Measurements from ENCODE around the gene FANCG. TPM values are rescaled to one million over a fixed set of nuclear protein-coding genes. Genes with fewer than 3 reads are reported as not detected.

Gene FANCG
- polyA plus RNA-seq, 10 donors = 19.4 to 38.0 (median 25.9) TPM

DNA sequence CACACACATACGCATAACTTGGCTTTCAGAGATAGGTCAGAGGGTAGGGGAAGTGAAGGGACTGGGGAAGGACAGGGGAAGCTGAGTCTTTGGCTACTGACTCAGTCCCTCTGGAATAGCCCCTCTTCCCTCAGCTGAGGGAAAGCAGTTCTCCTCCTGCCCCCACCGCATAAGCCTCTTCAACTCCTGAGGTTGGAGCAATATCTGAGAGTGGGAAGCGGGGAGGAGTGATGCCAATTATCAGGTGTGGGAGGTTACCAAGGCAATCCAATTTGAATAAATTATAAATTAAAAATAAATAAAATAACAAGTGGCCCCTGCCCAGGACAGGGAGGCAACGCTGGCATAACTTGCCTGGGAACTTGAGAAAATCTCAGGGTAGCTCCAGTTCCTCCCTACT is 24.8 kb upstream of the FANCG start:
- DNase-seq = no peak

GRCh38 chr9:35103660-35104191 is 24.0 kb upstream of the FANCG start:
- no peak for DNase-seq

DNA sequence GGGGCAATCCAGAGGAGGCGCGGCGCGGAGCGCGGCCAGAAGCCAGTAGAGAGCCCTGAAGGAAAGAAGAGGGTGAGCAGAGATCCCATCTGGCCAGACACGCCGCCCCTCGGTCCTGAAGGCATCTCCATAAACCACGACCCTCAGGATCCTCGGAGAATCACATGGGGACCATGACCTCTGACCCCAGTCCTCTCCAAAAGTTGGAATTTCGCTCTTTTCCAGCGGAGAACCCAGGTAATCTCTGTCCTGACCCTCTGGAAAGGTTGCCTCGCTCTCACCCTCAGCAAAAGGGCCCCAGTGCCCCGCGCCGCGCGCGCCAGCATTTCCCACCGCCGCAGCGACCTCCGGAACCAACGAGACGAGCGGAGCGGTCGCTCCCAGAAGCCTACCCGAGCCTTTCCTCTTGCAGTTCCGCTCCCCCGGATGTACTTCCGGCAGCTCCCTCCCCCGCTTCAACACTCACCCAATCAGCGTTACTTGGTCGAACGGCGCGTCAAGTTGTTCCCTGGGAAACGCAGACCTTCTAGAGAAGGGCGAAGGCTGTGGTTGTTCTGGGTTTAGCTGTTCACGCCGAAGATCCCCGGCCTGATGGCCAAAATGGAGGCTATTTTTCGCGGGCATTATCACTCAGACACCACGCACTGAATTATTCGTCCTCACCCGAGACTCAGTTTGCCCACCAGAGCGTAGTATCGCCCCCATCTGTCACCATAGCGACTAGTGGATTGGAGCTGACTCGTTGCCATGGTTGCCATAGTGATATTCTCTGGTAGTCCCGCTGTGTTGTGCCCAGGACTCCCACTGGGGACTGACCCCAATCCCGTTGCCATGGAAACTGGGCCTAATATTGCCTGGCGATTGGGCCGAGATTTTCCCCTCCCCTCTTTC is 23.3 kb upstream of the FANCG start, which contains the start of gene STOML2:
Gene STOML2 (minus strand): TSS at position 363 of the 891 bp plus-strand sequence. CDS start 37 bp downstream, at position 326.
- peak; percentile 94 to 97 (median 96) for DNase-seq

DNA sequence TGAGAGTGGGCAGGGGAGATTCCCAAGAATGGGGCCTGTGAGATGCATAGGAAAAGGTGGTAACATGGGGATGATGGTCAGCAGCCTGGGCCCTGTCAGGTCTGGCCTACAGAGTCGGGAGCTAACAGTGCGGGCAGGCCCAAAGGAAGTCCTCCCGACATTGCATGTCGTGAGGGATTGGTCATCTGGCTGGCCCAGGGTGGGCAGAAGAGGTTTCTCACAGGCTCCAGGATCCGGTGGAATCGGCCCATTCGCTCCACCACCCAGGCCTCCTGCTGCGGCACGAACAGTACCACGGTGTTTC is 22.7 kb upstream of the FANCG start:
- no peak for DNase-seq

GRCh38 chr9:35097573-35097972 is 17.8 kb upstream of the FANCG start:
- DNase-seq = no peak

DNA sequence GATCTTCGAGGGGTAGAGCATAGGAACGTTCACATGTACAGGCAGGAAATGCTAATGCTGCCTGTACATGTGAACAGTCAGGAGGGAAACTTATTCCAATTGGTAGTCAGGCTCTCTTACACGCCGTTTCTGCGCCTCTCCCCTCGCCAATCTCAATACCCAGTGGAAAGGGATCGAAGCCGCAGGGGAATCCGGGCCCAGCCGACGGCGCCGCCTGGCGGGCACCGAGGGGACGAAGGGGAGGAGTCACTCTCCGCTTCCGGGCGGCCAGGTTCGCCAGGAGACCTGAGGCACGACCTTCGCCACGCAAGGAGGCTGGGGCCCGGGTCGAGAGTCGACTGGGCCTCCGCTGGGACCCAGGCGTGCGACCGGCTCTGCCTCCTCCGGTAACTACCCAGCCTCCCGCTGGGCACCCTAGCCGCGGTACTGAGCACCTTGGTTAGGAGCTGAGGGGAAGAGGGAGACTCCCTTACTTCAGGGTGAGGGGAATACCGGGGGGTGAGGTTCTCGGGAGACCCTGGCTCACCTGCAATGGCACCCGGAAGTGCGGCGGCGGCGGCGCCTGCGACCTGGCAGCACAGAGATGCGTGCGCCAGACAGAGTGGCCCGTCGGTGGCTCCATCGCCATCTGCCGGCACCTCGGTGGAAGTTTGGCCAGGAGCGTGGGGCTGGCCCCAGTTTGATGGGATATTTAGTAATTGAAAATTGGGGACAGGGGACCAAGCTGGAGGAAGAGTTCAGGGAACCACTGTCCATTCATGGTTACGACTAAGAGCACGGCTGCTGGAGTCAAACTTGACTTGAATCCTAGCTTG is 16.5 kb upstream of the FANCG start, which contains the start of gene PIGO:
Gene PIGO (minus strand): TSS at position 557 of the 815 bp plus-strand sequence. CDS start 1,026 bp downstream, outside the sequence.
- peak in 2 of 3 donors; percentile 88 to 94 for DNase-seq

DNA sequence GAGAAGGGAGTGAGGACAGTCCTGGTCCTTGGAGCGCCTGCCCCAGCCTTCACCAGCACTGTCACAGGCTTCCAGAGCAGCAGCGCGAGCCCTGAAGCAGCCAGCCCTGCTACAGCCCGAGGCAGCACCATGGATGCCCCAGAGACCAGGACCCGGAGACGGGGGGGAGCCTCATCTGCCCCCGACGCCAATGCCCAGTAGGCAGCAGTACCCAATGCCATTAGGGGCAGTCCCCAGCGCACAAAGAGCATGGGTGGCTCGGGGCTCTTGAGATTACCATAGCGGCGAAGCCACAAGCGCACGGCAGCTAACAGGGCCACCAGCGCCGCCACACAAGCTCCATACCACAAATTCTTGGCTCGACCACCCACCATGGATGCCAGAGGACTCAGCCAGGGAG is 11.8 kb upstream of the FANCG start:
- no peak for DNase-seq

DNA sequence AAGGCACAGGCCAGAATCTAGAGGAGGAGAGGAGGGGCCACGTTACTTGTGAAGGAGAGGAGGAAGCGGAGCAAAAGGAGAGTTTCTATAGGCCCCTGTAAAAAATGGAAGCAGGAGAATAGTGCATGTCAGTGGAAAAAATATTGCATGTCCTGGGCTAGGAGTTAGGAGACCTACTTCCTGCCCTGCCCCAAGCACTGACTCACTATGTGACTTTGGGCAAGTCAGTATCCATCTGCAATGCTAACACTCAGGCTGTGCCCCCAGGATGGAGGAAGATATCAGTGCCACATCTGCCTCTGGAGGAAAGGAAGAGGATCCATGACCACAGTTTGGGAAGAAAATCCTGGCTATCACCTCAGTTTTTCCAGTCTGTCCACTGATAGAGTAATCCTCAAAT is 9.7 kb upstream of the FANCG start:
- DNase-seq = no peak

DNA sequence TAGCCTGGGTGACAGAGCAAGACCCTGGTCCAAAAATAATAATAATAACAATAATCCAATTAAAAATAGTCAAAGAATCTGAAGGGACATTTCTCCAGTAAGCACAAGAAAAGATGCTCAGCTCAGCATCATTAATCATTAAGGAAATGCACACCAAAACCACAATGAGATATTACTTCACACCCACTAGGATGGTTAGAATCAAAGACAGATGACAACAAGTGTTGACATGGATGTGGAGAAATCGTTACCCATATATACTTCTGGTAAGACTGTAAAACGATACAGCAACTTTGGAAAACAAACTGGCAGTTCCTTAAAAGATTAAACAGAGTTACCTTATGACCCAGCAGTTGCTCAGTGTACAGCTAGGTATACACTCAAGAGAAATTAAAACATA is 5.3 kb upstream of the FANCG start:
- no peak for DNase-seq

DNA sequence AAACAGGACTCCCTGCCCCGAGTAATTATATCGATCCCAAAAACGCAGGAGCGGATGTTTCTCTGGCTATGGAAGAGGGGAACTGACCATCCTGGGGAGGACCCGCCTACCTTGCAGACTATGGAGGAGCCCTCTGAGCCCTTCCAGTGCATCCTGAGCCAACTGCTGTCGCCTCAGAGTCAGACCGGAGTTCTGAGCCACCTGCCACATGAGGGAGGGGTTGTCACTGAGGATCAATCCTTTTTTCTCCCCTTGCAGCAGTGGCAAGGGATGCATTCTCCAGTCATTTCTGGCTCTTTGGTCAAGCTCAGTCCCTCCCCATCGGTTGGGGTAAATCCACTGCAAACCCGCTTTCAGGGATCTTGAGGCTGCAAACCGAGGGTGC is 709 bp downstream of the FANCG start:
- DNase-seq = no peak

DNA sequence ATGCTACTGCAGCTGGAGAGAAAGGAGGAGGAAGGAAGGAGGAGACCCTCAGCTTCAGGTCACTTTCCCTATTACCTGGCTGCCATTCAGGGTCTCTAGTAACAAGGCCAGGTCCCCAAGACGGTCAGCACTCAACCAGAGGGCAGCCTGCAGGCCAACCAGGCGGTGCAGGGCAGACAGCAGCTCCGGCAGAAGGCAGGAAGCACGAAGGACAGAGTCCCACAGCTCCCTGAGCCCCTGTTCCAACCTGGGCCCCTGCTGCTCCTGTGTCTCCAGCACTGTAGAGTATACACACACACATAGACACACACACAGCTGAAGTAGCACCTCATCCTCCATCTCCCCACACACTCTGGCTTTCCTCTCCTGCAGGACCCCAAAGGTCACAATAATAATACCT is 1.7 kb downstream of the FANCG start:
- DNase-seq = no peak

- DNase-seq = no peak
Measured at GRCh38 chr9:35076848-35077247, 2.9 kb downstream of the FANCG start.

GRCh38 chr9:35075358-35075757 is 4.4 kb downstream of the FANCG start:
- DNase-seq = no peak

DNA sequence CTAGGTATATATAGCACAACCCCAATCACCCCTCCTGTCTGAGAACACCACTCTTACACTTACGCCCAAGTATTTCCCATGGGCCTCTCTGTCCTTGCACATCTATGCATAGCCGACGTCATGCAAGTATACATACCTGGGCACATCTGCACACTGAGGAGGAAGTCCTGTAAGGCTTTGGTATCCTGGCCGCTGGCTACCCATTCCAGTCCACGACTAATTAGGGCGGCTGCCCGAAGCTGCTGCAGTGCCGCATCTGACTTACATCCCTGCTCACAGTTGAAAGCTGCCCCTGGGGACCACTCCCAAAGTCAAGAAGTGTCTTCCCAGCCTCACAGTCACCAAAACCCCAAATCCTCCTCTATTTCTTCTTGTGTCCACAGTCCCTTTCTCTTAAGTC is 5.0 kb downstream of the FANCG start:
- no peak for DNase-seq

DNA sequence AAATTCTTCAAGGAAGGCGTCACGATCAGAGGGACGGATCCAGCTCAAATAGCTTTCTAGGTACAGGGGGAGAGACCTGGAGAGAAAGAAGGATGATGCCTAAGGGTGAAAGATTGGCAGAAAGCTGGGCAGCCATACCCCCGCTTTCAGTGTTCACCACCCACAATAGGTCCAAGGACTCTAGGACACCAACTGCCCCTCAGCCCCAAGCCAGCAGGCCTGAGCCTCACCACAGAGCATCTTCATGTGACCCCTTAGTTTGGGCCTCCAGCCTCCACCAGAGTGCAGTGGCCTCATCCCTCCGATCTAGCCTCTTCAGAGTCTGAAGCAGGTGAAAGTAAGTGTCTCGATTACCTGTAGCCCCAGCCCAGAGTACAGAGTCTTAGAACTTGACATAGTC is 5.6 kb downstream of the FANCG start:
- DNase-seq = no peak

- DNase-seq = no peak
Measured at GRCh38 chr9:35073279-35073612, 6.5 kb downstream of the FANCG start.

DNA sequence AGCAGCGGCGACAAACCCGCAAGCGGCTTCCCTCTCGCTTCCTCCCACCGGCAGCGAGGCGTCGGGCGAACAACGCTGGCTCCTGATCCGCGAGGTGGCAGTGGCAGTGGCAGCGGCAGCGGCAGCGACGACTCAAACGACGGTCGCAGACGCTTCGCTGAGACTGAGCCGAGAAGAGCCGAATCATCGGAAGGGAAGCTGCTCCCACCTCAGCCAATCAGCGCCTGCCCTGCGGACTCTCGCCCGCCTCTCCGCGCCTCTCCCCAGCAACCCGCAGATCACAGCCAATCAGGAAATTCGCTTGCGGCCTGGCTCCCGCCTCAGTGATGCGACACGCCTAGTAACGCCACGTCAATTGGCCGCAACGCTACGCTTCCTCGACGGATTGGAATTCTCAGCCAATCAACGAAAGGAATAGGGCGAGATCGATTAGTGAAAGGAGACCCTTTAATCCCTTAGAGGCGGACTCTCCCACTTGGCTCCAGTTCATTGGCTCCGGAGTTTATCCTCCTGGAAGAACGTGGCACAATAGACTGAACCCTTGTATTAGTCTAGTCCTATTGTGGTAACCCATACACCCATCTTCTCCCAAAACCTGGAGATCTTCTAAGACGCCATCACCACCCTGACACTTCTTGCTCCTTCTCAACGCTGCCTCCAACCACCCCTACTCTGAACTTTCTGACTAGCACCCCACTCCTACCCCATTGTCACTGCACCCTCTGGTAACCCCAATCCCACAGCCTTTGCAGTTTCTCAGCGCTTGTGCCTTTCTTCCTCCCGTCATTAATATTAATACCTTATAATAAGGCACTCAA is 7.1 kb downstream of the FANCG start, which contains the start of gene VCP:
Gene VCP (minus strand): TSS at position 165 of the 818 bp plus-strand sequence. CDS start 272 bp downstream, outside the sequence.
- DNase-seq = peak; percentile 99

DNA sequence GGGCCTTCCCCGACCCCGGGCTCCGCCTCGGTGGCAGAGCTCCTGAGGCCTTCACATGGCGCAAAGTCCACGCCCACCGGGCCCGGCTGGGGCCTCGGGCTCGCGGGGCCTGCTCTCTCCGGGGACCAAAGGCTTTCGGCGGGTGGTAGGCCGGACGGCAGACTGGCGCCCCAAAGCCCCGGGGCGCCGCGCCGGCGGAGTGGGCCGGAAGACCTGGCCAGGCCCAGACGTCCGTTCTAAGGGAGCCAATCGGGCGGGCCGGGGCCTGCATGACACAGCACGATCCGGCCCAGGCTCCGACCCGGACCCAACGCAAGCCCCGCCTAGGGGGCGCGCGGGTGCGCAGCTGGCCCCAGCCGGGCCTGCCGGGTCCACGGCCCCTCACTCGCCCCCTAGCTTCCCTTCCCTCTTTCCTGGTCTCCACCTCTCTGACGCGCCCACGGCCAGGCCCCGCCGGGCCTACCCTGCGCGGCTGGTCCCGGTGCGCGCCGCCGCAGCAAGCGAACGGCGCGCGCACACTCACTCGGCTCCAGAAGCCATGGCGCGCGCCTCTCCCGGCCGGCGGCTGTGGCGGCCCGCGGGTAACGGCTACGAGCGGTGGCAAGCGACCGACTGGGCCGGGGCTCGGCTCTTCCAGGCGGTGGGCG is 7.8 kb downstream of the FANCG start:
- peak; percentile 78 to 95 (median 89) for DNase-seq

DNA sequence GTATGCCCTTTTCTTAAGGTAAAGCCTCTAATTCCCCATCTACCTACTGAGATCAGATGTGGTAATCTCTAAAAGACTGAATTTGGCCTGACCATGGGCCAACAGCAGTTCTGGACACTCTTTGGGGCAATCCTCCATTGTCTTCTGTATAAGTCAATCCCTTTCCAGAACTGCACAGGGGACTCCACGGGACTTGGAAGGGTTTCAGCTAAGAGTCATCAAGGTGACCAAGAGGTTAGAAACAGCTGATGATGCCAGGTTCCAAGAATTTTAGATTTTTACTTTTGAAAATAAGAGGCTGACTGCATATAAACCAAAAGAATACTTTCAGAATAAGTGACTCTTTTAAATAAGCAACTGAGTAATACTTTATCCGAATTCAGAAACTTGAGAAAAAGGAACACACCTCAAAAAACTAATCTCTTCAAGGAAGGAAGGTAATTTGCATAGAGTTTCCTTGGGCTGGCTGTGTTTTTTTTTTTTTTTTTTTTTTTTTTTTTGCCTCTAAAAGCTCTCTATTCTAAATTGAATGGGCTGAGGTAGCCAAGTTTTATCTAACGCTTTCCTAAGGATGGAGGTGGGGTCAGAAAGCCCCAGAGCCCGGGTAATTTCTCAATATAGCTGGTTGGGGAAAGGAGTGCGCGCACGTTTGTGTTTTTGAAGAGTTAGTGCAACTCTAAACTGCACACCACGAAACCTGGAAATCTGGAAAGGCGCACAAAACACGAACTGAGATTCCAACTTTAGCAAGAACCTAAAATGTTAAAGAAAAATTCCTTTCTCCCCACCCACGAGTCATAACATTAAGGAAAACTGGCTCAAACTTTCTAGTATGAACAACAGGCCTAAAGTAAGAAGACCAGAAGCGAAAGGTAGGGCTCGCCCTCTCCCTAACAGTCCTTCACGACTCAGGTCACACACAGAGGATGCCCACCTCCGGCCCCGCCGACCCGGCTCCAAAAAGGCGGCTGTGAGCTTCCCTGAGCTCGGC is 8.6 kb downstream of the FANCG start:
- DNase-seq = no peak

DNA sequence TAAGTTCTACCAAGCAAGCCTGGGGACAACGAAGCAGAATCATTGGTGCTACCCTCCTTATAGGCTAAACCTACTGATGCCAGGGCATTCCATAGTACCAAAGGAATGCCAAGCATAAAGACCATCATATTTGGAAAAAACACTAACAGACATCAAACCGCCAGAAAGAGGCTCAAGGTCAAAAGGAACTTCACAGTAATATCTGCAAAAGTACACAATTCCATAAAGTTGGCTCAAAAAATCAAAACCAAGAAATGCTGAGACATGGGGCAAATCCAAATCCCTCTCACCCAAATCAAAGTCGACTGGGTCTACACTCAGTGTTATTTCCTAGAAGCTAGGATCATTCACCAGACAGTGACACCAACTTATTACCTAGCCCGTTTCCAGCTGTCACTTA is 10.7 kb downstream of the FANCG start:
- DNase-seq = no peak

Data from muscle of back (tissue), 11 donors.